Superior temporal gyrus (tissue), 1 donor: Measurements from ENCODE around the gene PRAMEF13.
"Not testable (repeated sequence)": the region's sequence is repeated elsewhere in the genome, so short reads cannot be mapped to it uniquely, and the experiment has no call there.

Source experiments
- DNase-seq: peaks from one replicate; pipeline ENCODE4 v3.0.0-alpha.2; 2016; ENCODE audit errors: extremely low spot score

Gene PRAMEF13, protein sequence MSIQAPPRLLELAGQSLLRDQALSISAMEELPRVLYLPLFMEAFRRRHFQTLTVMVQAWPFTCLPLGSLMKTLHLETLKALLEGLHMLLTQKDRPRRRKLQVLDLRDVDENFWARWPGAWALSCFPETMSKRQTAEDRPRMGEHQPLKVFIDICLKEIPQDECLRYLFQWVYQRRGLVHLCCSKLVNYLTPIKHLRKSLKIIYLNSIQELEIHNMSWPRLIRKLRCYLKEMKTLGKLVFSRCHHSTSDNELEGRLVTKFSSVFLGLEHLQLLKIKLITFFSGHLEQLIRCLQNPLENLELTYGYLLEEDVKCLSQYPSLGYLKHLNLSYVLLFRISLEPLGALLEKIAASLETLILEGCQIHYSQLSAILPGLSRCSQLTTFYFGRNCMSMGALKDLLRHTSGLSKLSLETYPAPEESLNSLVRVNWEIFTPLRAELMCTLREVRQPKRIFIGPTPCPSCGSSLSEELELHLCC

DNA sequence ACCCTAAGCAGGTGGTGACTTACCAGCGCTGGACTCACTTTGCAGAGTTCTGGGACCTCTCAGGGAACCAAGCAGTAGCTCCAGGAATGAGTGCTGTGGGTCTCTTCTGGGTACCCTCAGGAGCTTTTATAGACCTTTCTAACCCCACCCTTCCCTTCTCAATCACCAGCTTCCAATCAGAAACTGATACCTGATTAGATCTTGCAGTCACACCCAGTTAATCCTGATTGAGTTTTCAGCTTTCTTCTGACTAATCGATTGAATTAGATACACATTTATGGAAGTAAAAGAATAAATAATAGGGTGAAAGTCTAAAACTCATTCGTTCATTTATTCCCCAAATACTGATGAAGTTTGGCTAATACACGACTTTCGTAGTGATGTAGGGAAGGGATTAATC lies at the start of gene PRAMEF13:
PRAMEF13 (minus strand) TSS at position 101 of the 400 bp plus-strand sequence. CDS start 1,820 bp downstream, outside the sequence.
- DNase-seq = not testable (repeated sequence)

DNA sequence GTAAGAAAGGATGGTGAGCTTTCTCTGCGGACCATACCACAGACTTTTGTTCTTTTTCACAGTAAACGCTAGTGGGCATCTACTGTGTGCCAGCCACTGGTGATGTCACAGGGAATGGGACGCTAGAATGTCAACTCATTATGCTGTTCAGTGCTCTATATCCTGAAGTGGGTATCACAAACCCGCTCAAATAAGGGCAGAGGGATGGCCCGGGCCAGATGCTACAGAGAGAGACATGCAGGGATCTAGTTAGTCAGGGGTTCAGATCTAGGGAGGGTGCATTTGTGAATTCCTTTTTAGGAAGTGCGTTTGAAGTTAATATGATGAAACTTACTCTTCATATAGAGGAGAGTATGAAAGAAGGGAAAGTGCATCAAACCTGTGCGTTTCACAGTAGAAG lies 45.9 kb upstream of the PRAMEF13 start:
- DNase-seq = not testable (repeated sequence)

DNA sequence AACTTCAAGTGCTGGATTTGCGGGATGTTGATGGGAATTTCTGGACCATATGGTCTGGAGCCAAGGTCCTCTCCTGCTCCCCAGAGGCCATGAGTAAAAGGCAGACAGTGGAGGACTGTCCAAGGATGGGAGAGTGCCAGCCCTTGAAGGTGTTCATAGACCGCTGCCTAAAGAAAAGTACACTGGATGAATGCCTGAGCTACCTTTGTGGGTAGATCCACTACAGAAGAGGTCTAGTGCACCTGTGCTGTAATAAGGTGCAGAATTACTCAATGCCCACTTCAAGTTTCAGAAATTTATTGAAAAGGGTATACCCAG lies 45.3 kb upstream of the PRAMEF13 start:
- DNase-seq = not testable (repeated sequence)

DNA sequence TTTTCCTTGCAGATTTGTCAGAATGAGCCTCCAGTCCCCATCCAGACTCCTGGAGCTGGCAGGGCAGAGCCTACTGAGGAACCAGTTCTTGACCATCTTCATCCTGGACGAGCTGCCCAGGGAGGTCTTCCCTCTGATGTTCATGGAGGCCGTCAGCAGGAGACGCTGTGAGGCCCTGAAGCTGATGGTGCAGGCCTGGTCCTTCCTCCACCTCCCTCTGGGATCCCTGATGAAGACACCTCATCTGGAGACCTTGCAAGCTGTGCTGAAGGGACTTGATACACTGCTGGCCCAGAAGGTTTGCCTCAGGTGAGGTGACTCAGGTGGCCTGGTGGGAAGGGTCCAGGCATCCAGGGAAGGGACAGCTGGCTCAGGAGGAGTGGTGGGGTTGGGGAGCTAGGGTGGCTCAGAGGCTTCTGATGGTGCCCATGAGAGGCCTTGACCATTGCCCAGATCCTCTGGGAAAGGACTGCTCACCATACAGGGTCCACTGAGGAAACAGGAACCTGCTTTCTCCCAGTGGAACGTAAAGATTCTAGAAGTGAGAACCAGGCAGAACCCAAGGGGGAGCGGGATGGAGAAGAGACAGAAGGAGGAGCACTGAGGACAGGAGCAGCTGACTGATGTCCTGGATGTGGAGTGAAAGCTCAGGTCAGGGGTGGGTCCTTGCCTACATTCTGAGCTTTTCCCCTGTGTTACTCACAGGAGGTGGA lies 44.8 kb upstream of the PRAMEF13 start:
- DNase-seq = not testable (repeated sequence)

DNA sequence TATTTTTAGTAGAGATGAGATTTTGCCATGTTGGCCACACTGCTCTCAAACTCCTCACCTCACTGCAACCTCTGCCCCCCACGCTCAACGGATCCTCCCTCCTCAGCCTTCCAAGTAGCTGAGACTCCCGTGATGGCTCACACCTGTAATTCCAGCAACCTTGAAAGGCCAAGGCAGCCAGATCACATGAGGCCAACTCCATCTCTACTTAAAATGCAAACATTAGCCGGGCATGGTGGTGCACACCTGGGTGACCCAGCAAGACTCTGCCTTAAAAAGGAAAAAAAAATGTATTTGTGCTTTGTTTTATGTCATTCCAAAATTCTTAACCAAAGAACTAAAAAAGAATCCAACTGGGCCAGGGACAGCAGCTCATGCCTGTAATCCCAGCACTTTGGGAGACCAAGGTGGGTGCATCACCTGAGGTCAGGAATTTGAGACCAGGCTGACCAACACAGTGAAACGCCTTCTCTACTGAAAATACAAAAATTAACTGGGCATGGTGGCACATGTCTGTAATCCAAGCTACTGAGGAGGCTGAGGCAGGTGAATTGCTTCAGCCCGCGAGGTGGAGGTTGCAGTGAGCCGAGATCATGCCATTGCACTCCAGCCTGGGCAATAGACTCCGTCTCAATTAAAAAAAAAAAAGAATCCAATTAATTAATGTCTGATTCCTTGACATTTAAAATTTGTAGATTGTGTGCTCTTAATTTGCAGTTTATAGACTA lies 42.5 kb upstream of the PRAMEF13 start:
- DNase-seq = not testable (repeated sequence)

DNA sequence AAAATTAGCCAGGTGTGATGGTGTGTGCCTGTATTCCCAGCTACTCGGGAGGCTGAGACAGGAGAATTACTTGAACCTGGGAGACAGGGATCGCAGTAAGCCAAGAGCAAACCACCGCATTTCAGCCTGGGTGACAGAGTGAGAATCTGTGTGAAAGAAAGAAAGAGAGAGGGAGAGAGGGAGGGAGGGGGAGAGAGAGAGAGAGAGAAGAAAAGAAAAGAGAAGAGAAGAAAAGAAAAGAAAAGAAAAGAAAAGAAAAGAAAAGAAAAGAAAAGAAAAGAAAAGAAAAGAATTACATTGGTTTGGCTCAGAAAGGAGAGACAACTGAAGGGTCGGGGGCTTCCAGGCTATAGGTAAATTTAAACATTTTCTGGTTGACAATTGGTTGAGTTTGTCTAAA lies 38.4 kb upstream of the PRAMEF13 start:
- not testable (repeated sequence) for DNase-seq

DNA sequence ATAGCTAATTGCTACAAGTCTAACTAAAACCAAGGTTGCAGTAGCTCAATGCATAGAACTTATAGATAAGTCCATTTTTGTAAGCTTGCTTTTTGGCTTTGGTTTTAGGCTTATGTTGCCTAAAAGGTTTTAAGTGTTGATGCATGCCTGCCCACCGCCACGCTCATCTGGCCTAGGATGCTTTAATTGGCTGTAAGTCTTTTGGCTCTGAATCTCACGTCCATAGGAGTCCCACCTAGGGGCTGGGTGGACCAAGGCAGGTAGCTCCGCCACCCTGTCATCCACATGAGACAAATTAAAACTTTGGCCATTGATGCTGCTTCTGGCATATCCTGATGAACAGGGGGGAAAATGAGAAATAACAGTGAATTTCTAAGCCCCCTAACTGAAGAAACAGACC lies 36.4 kb upstream of the PRAMEF13 start:
- not testable (repeated sequence) for DNase-seq

DNA sequence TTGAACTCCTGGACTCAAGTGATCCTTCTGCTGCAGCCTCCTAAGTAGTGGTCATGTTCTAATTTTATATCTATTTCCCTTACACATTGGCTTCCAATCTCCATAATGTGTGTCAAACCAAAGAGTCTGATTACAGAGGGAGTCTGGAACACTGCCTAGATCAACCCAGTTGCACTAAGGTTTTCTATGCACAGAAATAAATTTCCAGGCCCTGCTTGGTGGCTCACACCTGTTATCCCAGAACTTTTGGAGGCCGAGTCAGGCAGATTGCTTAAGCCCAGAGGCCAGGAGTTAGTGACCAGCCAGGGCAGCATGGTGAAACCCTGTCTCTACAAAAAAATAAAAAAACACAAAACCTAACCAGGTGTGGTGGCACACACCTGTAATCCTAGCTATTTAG lies 32.8 kb upstream of the PRAMEF13 start:
- DNase-seq = not testable (repeated sequence)

DNA sequence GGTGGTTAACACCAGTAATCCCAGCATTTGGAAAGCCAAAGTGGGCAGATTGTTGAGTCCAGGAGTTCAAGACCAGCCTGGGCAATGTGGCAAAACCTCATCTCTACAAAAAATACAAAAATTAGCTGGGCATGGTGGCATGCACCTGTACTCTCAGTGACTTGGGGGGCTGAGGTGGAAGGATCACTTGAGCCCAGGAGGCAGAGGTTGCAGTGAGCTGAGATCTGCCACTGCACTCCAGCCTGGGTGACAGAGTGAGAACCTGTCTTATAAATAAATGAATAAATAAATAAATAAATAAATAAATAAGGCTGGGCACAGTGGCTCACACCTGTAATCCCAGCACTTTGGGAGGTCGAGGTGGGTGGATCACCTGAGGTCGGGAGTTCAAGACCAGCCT lies 30.8 kb upstream of the PRAMEF13 start:
- DNase-seq = not testable (repeated sequence)

DNA sequence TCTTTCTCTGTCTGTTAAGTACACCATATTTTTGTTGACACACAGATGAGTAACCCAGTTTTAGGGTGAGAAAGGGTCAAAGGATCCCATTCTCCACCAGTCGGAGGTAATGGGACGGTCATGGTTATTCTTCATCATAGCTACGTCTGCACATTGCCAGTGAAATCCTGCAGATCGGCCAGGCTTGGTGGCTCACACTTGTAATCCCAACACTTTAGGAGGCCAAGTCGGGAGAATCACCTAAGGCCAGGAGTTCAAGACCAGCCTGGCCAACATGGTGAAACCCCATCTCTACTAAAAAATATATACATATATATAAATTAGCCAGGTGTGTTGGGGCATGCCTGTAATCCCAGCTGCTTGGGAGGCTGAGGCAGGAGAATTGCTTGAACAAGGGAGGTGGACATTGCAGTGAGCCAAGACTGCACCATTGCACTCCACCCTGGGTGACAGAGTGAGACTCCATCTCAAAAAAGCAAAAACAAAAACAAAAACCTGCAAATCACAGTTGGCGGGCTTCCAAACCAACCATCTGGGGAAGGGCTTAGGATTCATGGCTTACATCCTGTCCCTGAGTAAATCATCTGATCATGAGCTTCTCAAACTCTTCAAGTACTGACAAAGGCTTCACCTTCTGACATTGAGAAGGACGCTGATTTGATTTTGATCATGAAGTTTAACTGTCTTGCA lies 30.0 kb upstream of the PRAMEF13 start:
- DNase-seq = not testable (repeated sequence)

DNA sequence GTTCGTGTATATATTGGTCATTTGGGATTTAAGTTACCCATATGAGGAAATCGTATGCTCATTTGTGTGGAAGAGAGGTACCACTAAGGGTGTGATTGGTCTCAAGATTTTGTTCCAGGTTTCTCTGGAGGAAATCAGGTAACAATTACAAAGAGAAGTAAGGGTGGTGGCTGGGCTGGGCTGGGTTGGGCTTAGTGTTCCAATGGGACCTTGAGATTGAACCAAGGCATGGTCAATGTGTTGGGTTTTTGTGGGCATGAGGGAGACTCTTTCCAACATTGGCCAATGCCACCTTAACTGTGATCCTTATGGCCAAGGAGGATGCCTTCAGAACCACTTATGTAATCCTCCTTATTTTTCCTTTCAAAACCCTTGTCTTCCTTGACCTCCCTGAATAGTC lies 29.4 kb upstream of the PRAMEF13 start:
- DNase-seq = not testable (repeated sequence)

DNA sequence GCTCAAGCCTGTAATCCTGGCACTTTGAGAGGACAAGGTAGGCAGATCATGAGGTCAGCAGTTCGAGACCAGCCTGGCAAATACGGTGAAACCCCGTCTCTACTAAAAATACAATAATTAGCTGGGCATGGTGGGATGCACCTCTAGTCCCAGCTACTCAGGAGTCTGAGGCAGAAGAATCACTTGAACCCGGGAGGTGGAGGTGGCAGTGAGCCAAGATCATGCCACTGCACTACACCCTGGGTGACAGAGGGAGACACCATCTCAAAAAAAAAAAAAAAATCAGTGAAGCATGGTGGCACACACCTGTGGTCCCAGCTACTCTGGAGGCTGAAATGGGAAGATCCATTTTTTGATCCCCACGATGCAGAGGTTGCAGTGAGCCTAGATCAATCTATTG lies 28.9 kb upstream of the PRAMEF13 start:
- DNase-seq = not testable (repeated sequence)

DNA sequence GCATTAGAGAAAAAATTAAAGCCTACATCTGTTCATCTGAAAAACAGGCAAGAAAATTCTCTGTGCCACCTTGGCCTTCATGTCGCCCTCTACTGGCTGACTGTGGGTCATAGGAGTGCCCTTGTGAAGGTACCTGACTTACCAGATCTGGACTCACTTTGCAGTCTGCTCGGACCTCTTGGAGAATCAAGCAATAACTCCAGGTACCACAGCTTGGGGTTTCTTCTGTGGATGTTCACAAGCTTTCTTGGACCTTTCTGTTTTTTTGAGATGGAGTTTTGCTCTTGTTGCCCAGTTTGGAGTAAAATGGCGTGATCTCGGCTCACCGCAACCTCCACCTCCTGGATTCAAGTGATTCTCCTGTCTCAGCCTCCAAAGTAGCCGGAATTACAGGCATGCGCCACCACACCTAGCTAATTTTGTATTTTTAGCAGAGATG lies 27.2 kb upstream of the PRAMEF13 start:
- DNase-seq = peak; percentile 20

DNA sequence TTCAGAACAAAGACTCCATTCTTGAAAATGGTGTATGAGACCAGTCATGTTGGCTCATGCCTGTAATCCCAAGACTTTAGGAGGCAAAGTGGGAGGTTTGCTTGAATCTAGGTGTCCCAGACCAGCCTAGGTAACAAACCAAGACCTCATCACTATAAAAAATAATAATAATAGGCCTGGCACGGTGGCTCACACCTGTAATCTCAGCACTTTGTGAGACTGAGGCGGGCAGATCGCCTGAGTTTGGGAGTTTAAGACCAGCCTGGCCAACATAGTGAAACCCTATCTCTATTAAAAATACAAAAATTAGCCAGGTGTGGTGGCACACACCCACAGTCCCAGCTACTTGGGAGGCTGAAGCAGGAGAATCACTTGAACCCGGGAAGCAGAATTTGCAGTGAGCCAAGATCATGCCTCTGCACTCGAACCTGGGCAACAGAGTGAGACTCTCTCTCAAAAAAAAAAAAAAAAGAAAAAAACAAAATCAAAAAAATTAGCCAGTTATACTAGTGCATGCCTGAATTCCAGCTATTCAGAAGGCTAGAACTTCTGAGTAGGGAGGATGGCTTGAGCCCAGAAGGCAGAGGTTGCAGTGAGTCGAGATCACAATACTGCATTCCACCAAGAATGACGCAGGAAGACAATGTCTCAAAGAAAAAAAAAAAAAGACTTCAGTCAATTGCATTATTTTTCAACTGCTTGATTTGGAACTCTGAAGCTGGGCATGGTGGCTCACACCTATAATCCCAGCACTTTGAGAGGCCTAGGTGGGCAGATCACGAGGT lies 26.3 kb upstream of the PRAMEF13 start:
- not testable (repeated sequence) for DNase-seq

DNA sequence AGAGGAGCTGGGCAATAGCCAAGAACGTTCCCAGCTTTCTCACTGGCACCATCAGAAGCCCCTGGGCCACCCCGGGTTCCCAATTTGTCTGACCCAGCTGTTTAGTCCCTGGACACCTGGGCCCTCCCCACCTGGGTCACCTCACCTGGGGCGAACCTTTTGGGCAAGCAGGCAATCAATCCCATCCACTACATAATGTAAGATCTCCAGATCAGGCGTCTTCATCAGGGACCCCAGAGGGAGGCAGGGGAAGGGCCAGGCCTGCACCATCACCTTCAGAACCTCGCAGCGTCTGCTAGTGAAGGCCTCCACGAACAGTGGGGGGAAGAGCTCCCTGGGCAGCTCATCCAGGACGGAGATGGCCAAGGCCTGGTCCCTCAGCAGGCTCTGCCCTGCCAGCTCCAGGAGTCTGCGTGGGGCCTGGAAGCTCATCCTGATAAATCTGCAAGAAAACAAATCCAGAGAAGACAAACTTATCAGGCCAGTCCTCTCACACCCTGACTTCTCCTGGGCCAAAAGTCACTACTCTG lies 24.5 kb upstream of the PRAMEF13 start, which contains the start of gene PRAMEF18:
PRAMEF18 (minus strand) TSS at position 480 of the 530 bp plus-strand sequence; CDS start at position 432, 48 bp downstream.
- not testable (repeated sequence) for DNase-seq

DNA sequence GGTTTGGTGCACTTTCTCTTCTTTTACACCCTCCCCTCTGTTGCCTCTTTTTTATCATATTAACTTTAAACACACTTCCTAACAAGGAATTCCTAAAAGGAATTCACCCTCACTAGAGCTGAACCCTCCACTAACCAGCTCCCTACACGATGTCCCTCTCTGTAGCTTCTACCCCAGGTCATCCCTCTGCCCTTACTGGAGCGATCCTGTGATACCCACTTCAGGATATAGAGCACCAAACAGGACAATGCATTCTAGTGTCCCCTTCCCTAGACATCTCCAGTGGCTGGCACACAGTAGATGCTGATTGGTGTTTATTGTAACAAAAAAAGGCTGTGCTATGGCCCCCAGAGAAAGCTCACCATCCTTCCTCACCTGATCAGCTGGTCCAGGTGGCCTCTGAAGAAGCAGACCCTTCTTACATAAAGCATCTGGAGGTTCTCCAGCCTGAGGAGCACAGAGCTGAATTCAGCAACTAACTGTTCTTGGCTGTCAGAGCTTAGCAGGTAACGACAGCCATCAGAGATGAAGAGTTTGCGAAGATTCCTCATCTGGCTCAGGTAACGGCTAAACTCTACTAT lies 23.4 kb upstream of the PRAMEF13 start:
- DNase-seq = no peak

DNA sequence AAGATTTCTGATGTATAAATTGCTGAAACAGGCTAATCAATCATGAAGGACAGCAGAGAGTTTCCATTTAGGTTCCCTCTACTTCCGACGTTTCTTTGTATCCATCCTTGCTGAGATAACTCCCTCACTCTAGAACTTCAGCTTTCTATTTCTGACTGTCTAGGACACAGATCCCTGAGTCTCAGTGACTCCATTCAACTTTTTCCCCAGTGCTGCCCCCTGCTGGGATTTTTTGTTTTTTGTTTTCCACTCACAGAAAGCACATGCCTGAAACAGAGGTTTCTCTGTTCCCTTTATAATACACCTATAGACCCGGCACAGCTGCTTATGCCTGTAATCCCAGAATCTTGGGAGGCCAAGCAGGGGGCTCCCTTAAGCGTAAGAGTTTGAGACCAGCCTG lies 21.6 kb upstream of the PRAMEF13 start:
- DNase-seq = not testable (repeated sequence)

DNA sequence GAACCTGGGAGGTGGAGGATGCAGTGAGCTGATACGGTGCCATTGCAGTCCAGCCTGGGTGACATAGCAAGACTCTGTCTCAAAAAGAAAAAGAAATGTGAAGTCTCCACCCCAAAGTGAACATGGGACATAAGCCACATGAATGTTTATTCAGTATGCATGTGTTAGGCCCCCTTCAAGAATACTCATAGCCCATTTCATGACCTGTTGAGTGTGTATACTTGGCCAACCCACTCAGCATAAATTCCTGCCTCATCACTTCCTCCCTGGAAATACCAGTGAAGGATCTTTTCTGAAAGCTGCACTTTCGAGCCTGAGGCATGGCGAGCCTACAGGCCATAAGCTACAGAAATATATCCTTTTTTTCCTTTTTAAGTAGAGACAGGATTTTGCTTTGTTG lies 18.0 kb upstream of the PRAMEF13 start:
- DNase-seq = not testable (repeated sequence)

DNA sequence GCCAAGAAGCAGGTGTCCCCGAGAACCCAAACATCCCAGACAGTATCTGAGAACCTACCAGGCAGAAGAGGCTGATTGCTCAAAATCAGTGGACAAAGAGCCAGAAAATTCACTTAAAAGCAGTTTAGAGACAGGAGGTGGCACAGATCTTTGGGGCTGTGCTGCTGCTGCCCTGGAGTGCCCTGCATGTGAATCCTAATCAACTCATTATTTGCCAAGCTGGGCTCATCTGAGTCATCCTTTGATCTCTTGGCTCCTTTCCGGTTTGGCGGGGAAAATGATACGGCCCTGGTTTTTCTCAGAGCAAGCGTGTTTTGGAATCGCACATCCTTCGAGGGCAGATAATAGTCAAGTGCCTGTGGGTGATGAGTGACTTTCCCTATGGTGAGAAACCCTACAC lies 15.4 kb upstream of the PRAMEF13 start:
- not testable (repeated sequence) for DNase-seq

DNA sequence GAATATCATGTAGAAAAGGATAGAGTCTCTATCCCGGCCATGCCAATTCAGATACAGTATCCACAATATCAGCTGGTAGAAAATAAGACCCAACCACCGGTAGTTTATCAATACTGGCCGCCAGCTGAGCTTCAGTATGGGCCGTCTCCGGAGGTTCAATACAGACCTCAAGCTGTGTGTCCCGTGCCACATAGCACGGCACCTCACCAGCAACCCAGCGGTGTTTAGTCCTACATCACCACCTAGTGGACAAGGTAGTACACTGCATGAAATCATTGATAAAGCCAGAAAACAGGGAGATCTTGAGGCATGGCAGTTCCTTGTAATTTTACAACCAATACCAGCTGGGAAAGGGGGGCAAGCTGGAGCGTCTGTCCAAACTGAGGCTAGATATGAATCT lies 7.5 kb upstream of the PRAMEF13 start:
- DNase-seq = not testable (repeated sequence)
